Activated CD8-positive, alpha-beta T cell treated with anti-CD3 and anti-CD28 coated beads for 36 hours (primary cell): Measurements from ENCODE around the gene ANKMY1. TPM values are rescaled to one million over a fixed set of nuclear protein-coding genes. Genes with fewer than 3 reads are reported as not detected.

Experiments
- ATAC-seq: fragments of 200-7000 bp; cut with Tn5 transposase; one replicate; pipeline ENCODE4 v1.10.0; 2021; ENCODE audit warnings: mild to moderate bottlenecking, moderate library complexity
- CTCF ChIA-PET: fragments of 350-600 bp; sonication (Branson Sonifier 250); formaldehyde crosslinking; loops from one replicate; lab custom pipeline; 2021; ENCODE audit warnings: antibody characterized with exemption; lab: Charles Lee
- POLR2A ChIA-PET: fragments of 350-600 bp; sonication (Branson Sonifier 250); formaldehyde crosslinking; loops from one replicate; lab custom pipeline; 2021; ENCODE audit warnings: antibody characterized with exemption; lab: Charles Lee
- DNase-seq: peaks from one replicate; pipeline ENCODE4 v3.0.0-alpha.2; 2020
- H3K27ac Mint-ChIP-seq: one replicate; pipeline ENCODE4 v1.8.0; 2021; ENCODE audit warnings: mild to moderate bottlenecking, mixed read lengths
- H3K27me3 Mint-ChIP-seq: one replicate; pipeline ENCODE4 v1.8.0; 2021; ENCODE audit warnings: mixed read lengths
- H3K36me3 Mint-ChIP-seq: one replicate; pipeline ENCODE4 v1.8.0; 2021; ENCODE audit warnings: low read depth, mixed read lengths
- H3K4me1 Mint-ChIP-seq: one replicate; pipeline ENCODE4 v1.8.0; 2021; ENCODE audit warnings: low read depth, mixed read lengths
- H3K4me3 Mint-ChIP-seq: one replicate; pipeline ENCODE4 v1.8.0; 2021; ENCODE audit warnings: mild to moderate bottlenecking, moderate library complexity, mixed read lengths
- H3K9me3 Mint-ChIP-seq: one replicate; pipeline ENCODE4 v1.8.0; 2021; ENCODE audit warnings: mixed read lengths
- CTCF ChIP-seq: fragments of 200-600 bp; IDR thresholded peaks from one replicate; pipeline ENCODE4 v1.8.0; 2022; ENCODE audit warnings: antibody characterized with exemption, mild to moderate bottlenecking
- intact Hi-C: fragments of 100-400 bp; cut with micrococcal nuclease; formaldehyde crosslinking; loops from one replicate; pipeline ENCODE4 v1.10.0; 2022
- total RNA-seq, 2 experiments: library from RNA; stranded (reverse); gene quantifications; one replicate each; pipeline ENCODE4 v1.2.3, GENCODE V29; 2021

ANKMY1 gene
- total RNA-seq, 2 experiments from 2014 or later, result 14.5 to 18.6 TPM

- POLR2A ChIA-PET, result interaction anchor here (0.6 to 1.3 kb wide), 2 partner anchors 12 to 34 kb away, joined by 3 to 4 read pairs; no protein-coding TSS in a partner anchor
- CTCF ChIA-PET, result interaction anchor here (3.3 kb wide), 1 partner anchor 12 kb away, joined by 30 read pairs; no protein-coding TSS in a partner anchor
- no peak overlapping the region for H3K4me3 Mint-ChIP-seq
- intact Hi-C loops, result no loop called here
- H3K9me3 Mint-ChIP-seq, result no peaks in the 10 kb centered on the region
- TF ChIP-seq CTCF, result no peak
- no peak for DNase-seq
- H3K27me3 Mint-ChIP-seq, result no peaks in the 10 kb centered on the region
- no peak for ATAC-seq
- no peak overlapping the region for H3K27ac Mint-ChIP-seq
- H3K4me1 Mint-ChIP-seq, result peaks cover 27% of the 10 kb centered on the region
- H3K36me3 Mint-ChIP-seq, result peaks cover 14% of the 10 kb centered on the region
Observed at GRCh38 chr2:240578110-240578450, 20.3 kb upstream of the ANKMY1 start.

- Mint-ChIP-seq H3K27ac (no peak overlapping the region), H3K27me3 (no peaks in the 10 kb centered on the region), H3K36me3 (peaks cover 14% of the 10 kb centered on the region), H3K4me3 (no peak overlapping the region), H3K4me1 (peaks cover 24% of the 10 kb centered on the region), H3K9me3 (no peaks in the 10 kb centered on the region)
- DNase-seq (no peak), ATAC-seq (no peak)
- no peak for TF ChIP-seq CTCF
- POLR2A ChIA-PET, result interaction anchor here (0.6 to 1.3 kb wide), 2 partner anchors 12 to 35 kb away, joined by 3 to 4 read pairs; no protein-coding TSS in a partner anchor
- intact Hi-C loops, result no loop called here
- CTCF ChIA-PET, result interaction anchor here (1.1 to 3.3 kb wide), 2 partner anchors 10 to 11 kb away, joined by 3 to 30 read pairs; no protein-coding TSS in a partner anchor
Observed at GRCh38 chr2:240577281-240578109, 19.7 kb upstream of the ANKMY1 start.

- Mint-ChIP-seq H3K9me3 (no peaks in the 10 kb centered on the region), H3K4me3 (no peak overlapping the region), H3K27me3 (no peaks in the 10 kb centered on the region), H3K4me1 (peaks cover 21% of the 10 kb centered on the region), H3K27ac (no peak overlapping the region), H3K36me3 (peaks cover 12% of the 10 kb centered on the region)
- intact Hi-C loops, result no loop called here
- TF ChIP-seq CTCF, result no peak
- no peak for DNase-seq
- ATAC-seq, result no peak
- POLR2A ChIA-PET, result interaction anchor here (1.3 kb wide), 1 partner anchor 11 kb away, joined by 4 read pairs; no protein-coding TSS in a partner anchor
- CTCF ChIA-PET, result interaction anchor here (1.1 kb wide), 1 partner anchor 11 kb away, joined by 3 read pairs; no protein-coding TSS in a partner anchor
Observed at GRCh38 chr2:240576436-240577205, 18.8 kb upstream of the ANKMY1 start.

GRCh38 chr2:240576036-240576435, 18.2 kb upstream of the ANKMY1 start:
- DNase-seq (no peak), ATAC-seq (no peak)
- H3K27ac Mint-ChIP-seq, result no peak overlapping the region
- H3K4me3 Mint-ChIP-seq, result no peak overlapping the region
- POLR2A ChIA-PET, result no interaction called here
- no peaks in the 10 kb centered on the region for H3K9me3 Mint-ChIP-seq
- CTCF ChIA-PET, result interaction anchor here (1.1 kb wide), 1 partner anchor 12 kb away, joined by 3 read pairs; no protein-coding TSS in a partner anchor
- H3K4me1 Mint-ChIP-seq, result peaks cover 25% of the 10 kb centered on the region
- no peaks in the 10 kb centered on the region for H3K27me3 Mint-ChIP-seq
- TF ChIP-seq CTCF, result no peak
- intact Hi-C loops, result no loop called here
- H3K36me3 Mint-ChIP-seq, result peaks cover 10% of the 10 kb centered on the region
